Sciatic nerve (tissue), 2 donors: ENCODE data around the gene DHRS2. TPM values are rescaled to one million over a fixed set of nuclear protein-coding genes. Genes with fewer than 3 reads are reported as not detected.
"Not testable (repeated sequence)": the region's sequence is repeated elsewhere in the genome, so short reads cannot be mapped to it uniquely, and the experiment has no call there.

Experiments
- ATAC-seq: fragments of 200-7000 bp; cut with Tn5 transposase; one replicate; pipeline ENCODE4 v1.9.1; 2020; ENCODE audit warnings: mild to moderate bottlenecking, moderate library complexity
- DNase-seq: peaks from one replicate; pipeline ENCODE4 v3.0.0-alpha.2; 2020; ENCODE audit warnings: low spot score
- intact Hi-C: fragments of 100-400 bp; cut with DNase I; formaldehyde crosslinking; loops from one replicate; pipeline ENCODE4 v1.14.2; 2022
- total RNA-seq: library from RNA; stranded (reverse); fragmentation: NEBNext Ultra II Directional; extraction: Animal tissue kit (Norgen Biotek cat#: 25700); gene quantifications from one replicate; pipeline ENCODE4 v1.2.1, GENCODE V29; 2021
- donor health status: DM: no; HTN: no; CAD: no.
- donor health status: DM: no; HTN: no; CAD: no.

DHRS2 gene
- total RNA-seq, 1 donor from 2014 or later: not detected

- intact Hi-C loops: no loop called here
- no peak for DNase-seq
- peak; percentile 22 for ATAC-seq
These were observed 28.2 kb downstream of the DHRS2 start for GRCh38 chr14:23664207-23664885.

GRCh38 chr14:23665302-23666016 lies 29.3 kb downstream of the DHRS2 start:
- no peak for ATAC-seq
- intact Hi-C loops: no loop called here
- no peak for DNase-seq

- no peak for DNase-seq
- intact Hi-C loops: no loop called here
- ATAC-seq: no peak
These were observed 31.0 kb downstream of the DHRS2 start for GRCh38 chr14:23667134-23667533.

GRCh38 chr14:23669441-23669840 lies 33.3 kb downstream of the DHRS2 start:
- no peak for DNase-seq
- intact Hi-C loops: no loop called here
- ATAC-seq: peak; percentile 26

- ATAC-seq (no peak), DNase-seq (no peak)
These were observed 34.3 kb downstream of the DHRS2 start for GRCh38 chr14:23670481-23670880.

GRCh38 chr14:23672200-23672599 lies 36.0 kb downstream of the DHRS2 start:
- DNase-seq (no peak), ATAC-seq (no peak)
- intact Hi-C loops: no loop called here

More at GRCh38 chr14:23670481-23670880, 34.3 kb downstream of the DHRS2 start:
- intact Hi-C loops: no loop called here

GRCh38 chr14:23675337-23675736 lies 39.2 kb downstream of the DHRS2 start:
- no peak for ATAC-seq
- intact Hi-C loops: no loop called here
- no peak for DNase-seq

- ATAC-seq (no peak), DNase-seq (no peak)
- intact Hi-C loops: no loop called here
These were observed 39.7 kb downstream of the DHRS2 start for GRCh38 chr14:23675906-23676305.

- intact Hi-C loops: no loop called here
- DNase-seq (no peak), ATAC-seq (no peak)
These were observed 45.2 kb downstream of the DHRS2 start for GRCh38 chr14:23681337-23681736.

GRCh38 chr14:23689709-23690514 lies 53.7 kb downstream of the DHRS2 start:
- intact Hi-C loops, ATAC-seq, DNase-seq: not testable (repeated sequence)

- no peak for DNase-seq
- no peak for ATAC-seq
- intact Hi-C loops: no loop called here
These were observed 56.3 kb downstream of the DHRS2 start for GRCh38 chr14:23692416-23692815.

GRCh38 chr14:23693252-23693775 lies 57.1 kb downstream of the DHRS2 start:
- DNase-seq (no peak), ATAC-seq (no peak)
- intact Hi-C loops: no loop called here

GRCh38 chr14:23694085-23694948 lies 58.2 kb downstream of the DHRS2 start:
- intact Hi-C loops: no loop called here
- ATAC-seq (no peak), DNase-seq (no peak)

Other genes starting within 250 kb of the DHRS2 start
- gene MYH6, start 228.1 kb upstream of the DHRS2 start, total RNA-seq: not detected
- gene MYH7, start 200.7 kb upstream of the DHRS2 start, total RNA-seq: 0.18 TPM
- 41.1 TPM for gene NGDN, start 166.7 kb upstream of the DHRS2 start, total RNA-seq
- 7.4 TPM for gene ZFHX2, start 84.6 kb upstream of the DHRS2 start, total RNA-seq
- gene THTPA, start 80.1 kb upstream of the DHRS2 start, total RNA-seq: 19.7 TPM
- gene AP1G2, start 68.6 kb upstream of the DHRS2 start, total RNA-seq: 59.6 TPM
- gene JPH4, start 57.6 kb upstream of the DHRS2 start, total RNA-seq: 0.85 TPM